Measurements from ENCODE around the gene SSH2.

- TF ChIP-seq, protein P1, sequence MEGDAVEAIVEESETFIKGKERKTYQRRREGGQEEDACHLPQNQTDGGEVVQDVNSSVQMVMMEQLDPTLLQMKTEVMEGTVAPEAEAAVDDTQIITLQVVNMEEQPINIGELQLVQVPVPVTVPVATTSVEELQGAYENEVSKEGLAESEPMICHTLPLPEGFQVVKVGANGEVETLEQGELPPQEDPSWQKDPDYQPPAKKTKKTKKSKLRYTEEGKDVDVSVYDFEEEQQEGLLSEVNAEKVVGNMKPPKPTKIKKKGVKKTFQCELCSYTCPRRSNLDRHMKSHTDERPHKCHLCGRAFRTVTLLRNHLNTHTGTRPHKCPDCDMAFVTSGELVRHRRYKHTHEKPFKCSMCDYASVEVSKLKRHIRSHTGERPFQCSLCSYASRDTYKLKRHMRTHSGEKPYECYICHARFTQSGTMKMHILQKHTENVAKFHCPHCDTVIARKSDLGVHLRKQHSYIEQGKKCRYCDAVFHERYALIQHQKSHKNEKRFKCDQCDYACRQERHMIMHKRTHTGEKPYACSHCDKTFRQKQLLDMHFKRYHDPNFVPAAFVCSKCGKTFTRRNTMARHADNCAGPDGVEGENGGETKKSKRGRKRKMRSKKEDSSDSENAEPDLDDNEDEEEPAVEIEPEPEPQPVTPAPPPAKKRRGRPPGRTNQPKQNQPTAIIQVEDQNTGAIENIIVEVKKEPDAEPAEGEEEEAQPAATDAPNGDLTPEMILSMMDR (IDR thresholded peaks at IDR 0.05; ENCODE audit: poor library complexity, severe bottlenecking): no peak
- TF ChIP-seq POLR2AphosphoS5 (IDR thresholded peaks at IDR 0.05): no peak
- no peak for TF ChIP-seq EP300 (conservative IDR thresholded peaks at IDR 0.05; ENCODE audit: poor library complexity, severe bottlenecking)
- no peak for TF ChIP-seq EZH2 (IDR thresholded peaks at IDR 0.05; ENCODE audit: borderline replicate concordance, insufficient read depth, low read length, poor library complexity, severe bottlenecking)
Measured at GRCh38 chr17:29728490-29728889, 201.5 kb downstream of the SSH2 start.

Measured in neural cell (in vitro differentiated cells).